Activated CD4-positive, alpha-beta memory T cell treated with anti-CD3 and anti-CD28 coated beads for 36 hours (primary cell): ENCODE data around the gene PLXNA2. TPM values are rescaled to one million over a fixed set of nuclear protein-coding genes. Genes with fewer than 3 reads are reported as not detected.

Experiments
- CTCF ChIA-PET: fragments of 350-600 bp; sonication (Branson Sonifier 250); formaldehyde crosslinking; loops from one replicate; lab custom pipeline; 2021; ENCODE audit warnings: antibody characterized with exemption, inconsistent platforms; lab: Charles Lee
- POLR2A ChIA-PET: fragments of 350-600 bp; sonication (Branson Sonifier 250); formaldehyde crosslinking; loops from one replicate; lab custom pipeline; 2021; ENCODE audit warnings: antibody characterized with exemption; lab: Charles Lee
- DNase-seq: peaks from one replicate; pipeline ENCODE4 v3.0.0-alpha.2; 2020
- H3K27ac Mint-ChIP-seq: one replicate; pipeline ENCODE4 v1.8.0; 2021; ENCODE audit warnings: mixed read lengths
- H3K27me3 Mint-ChIP-seq: one replicate; pipeline ENCODE4 v1.8.0; 2021; ENCODE audit warnings: mixed read lengths
- H3K36me3 Mint-ChIP-seq: one replicate; pipeline ENCODE4 v1.8.0; 2021; ENCODE audit warnings: mixed read lengths
- H3K4me1 Mint-ChIP-seq: one replicate; pipeline ENCODE4 v1.8.0; 2021; ENCODE audit warnings: low read depth, mixed read lengths
- H3K4me3 Mint-ChIP-seq: one replicate; pipeline ENCODE4 v1.8.0; 2021; ENCODE audit warnings: mild to moderate bottlenecking, mixed read lengths
- H3K9me3 Mint-ChIP-seq: one replicate; pipeline ENCODE4 v1.8.0; 2021; ENCODE audit warnings: mixed read lengths
- intact Hi-C: fragments of 100-400 bp; cut with micrococcal nuclease; formaldehyde crosslinking; loops from one replicate; pipeline ENCODE4 v1.15.1; 2023
- total RNA-seq, 2 experiments: library from RNA; stranded (reverse); gene quantifications; one replicate each; pipeline ENCODE4 v1.2.3, GENCODE V29; 2021

The PLXNA2 gene
- total RNA-seq, 2 experiments from 2014 or later = 0.29 to 0.34 TPM

DNA sequence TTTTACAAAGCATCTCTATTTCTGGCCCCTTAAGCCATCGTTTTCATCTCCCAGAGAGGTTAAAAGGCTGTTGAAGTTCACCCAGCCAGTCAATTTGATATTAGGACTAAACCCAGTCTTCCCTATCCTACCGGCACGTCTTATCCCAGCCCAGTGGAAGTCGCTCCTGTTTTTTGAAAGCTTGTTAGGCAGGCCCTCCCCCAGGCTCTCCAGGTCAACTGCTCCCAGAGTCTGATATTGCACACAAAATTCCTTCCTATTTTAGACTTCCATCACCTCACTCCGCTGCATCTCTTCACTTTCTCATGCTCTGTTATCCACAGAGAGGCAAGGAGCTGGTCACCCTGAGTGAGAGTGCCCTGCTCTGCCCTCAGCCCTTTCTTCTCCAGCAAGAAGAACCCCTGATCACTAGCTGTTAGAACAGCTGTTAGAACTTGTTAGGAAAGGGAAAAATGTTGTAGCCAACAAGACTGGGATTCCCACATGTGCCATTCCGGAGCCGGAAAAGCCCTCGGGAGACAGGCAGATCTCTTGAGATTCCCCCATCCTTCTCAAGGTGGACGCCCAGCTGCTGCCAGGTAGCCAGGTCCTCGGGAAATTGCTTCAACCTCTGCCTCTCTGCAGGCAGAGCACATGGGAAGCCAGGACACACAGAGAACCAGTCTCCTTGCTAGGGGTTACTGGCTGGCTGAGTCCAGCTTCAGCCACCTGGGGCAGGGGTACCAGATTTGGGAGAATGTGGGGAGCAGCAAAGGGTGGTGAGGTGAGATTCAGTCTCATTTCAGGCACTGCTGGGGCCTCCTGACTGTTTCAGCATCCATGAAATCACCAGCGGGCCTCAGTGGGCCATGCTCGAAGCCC lies 25.7 kb downstream of the PLXNA2 start:
- Mint-ChIP-seq H3K36me3 (no peaks in the 10 kb centered on the region), H3K27ac (no peak overlapping the region), H3K4me3 (no peak overlapping the region), H3K9me3 (no peaks in the 10 kb centered on the region), H3K4me1 (no peaks in the 10 kb centered on the region), H3K27me3 (peaks cover 2% of the 10 kb centered on the region)
- ChIA-PET POLR2A (no interaction called here), CTCF (no interaction called here)
- DNase-seq = no peak
- intact Hi-C loops = no loop called here

GRCh38 chr1:208217781-208218180 lies 26.4 kb downstream of the PLXNA2 start:
- ChIA-PET CTCF (interaction anchor here (0.9 kb wide), 1 partner anchor 27 kb away, joined by 3 read pairs; no protein-coding TSS in a partner anchor), POLR2A (no interaction called here)
- Mint-ChIP-seq H3K9me3 (no peaks in the 10 kb centered on the region), H3K4me3 (no peak overlapping the region), H3K36me3 (no peaks in the 10 kb centered on the region), H3K27me3 (peaks cover 2% of the 10 kb centered on the region), H3K4me1 (no peaks in the 10 kb centered on the region), H3K27ac (no peak overlapping the region)
- DNase-seq = no peak
- intact Hi-C loops = no loop called here

DNA sequence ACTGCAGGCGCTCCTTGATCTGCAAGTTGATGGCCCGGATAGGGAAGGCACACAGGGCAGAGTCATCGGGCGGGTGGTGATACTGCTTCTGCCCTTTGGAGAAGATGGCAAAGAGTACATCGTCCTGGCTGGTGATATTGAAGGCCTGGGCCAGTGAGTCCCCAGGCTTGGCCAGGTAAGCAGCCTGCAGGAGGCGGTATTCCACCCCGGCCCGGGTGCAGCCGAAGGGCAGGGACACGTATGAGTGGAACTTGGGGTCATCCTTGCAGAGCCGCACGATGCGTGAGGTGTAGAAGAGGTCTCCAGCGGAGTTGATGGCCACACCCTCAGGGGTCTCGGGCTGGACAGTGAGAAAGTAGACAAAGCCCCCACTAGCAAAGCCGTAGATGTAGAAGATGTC lies 27.4 kb downstream of the PLXNA2 start:
- Mint-ChIP-seq H3K27me3 (peaks cover 2% of the 10 kb centered on the region), H3K4me3 (no peak overlapping the region), H3K9me3 (no peaks in the 10 kb centered on the region), H3K4me1 (no peaks in the 10 kb centered on the region), H3K27ac (no peak overlapping the region), H3K36me3 (no peaks in the 10 kb centered on the region)
- ChIA-PET POLR2A (no interaction called here), CTCF (no interaction called here)
- no peak for DNase-seq
- intact Hi-C loops = no loop called here

DNA sequence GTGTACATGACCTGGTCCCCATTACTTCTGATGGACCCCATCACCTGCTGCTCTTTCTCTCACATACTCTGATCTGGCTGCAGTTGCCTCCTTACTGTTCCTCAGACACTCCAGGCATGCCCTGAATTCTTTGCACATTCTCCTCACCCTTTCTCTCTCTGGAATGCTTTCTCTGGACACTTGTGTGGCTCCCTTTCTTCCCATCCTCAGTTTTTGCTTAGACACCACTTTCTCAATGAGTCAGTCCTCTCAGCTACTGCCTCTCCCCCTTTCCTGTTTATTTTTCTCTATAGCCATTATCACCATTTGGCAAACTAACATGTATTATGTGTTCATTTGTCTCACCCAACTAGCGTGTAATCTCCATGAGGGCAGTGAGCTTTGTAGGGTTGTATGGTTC lies 28.1 kb downstream of the PLXNA2 start:
- intact Hi-C loops = no loop called here
- no peak for DNase-seq
- H3K36me3 Mint-ChIP-seq = no peaks in the 10 kb centered on the region
- ChIA-PET POLR2A (no interaction called here), CTCF (interaction anchor here (0.9 kb wide), 1 partner anchor 29 kb away, joined by 3 read pairs; no protein-coding TSS in a partner anchor)
- H3K9me3 Mint-ChIP-seq = no peaks in the 10 kb centered on the region
- no peak overlapping the region for H3K4me3 Mint-ChIP-seq
- no peaks in the 10 kb centered on the region for H3K4me1 Mint-ChIP-seq
- H3K27ac Mint-ChIP-seq = no peak overlapping the region
- H3K27me3 Mint-ChIP-seq = peaks cover 1% of the 10 kb centered on the region

GRCh38 chr1:208215393-208215792 lies 28.8 kb downstream of the PLXNA2 start:
- H3K27me3 Mint-ChIP-seq = peaks cover 1% of the 10 kb centered on the region
- ChIA-PET POLR2A (no interaction called here), CTCF (interaction anchor here (0.9 kb wide), 1 partner anchor 29 kb away, joined by 3 read pairs; no protein-coding TSS in a partner anchor)
- DNase-seq = no peak
- no peak overlapping the region for H3K4me3 Mint-ChIP-seq
- no peaks in the 10 kb centered on the region for H3K4me1 Mint-ChIP-seq
- H3K36me3 Mint-ChIP-seq = no peaks in the 10 kb centered on the region
- intact Hi-C loops = no loop called here
- H3K27ac Mint-ChIP-seq = no peak overlapping the region
- H3K9me3 Mint-ChIP-seq = no peaks in the 10 kb centered on the region

DNA sequence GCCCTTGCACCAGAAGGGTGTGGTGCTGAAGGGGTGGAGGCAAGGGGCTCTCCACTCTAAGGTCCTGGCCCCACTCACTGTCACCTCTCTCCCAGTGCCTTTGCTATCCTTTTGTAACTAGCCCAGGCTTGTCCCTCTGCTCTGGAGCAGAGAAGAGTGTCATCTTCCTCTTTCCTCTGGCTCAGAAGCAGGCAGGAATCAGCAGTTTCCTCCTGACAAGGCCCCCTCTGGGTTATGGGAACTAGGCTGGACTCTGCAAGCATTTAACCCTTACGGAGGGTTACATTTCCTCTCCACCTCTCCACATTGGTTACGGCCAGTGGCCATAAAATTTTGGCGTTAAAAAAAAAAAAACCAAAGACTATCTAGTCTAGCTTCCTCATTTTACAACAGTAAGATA lies 30.4 kb downstream of the PLXNA2 start:
- peaks cover 1% of the 10 kb centered on the region for H3K27me3 Mint-ChIP-seq
- no peaks in the 10 kb centered on the region for H3K4me1 Mint-ChIP-seq
- H3K9me3 Mint-ChIP-seq = no peaks in the 10 kb centered on the region
- CTCF ChIA-PET = interaction anchor here (1.9 kb wide), 1 partner anchor 31 kb away, joined by 6 read pairs; the partner anchor contains the start of gene PLXNA2
- POLR2A ChIA-PET = no interaction called here
- no peak overlapping the region for H3K4me3 Mint-ChIP-seq
- no peak overlapping the region for H3K27ac Mint-ChIP-seq
- intact Hi-C loops = no loop called here
- no peak for DNase-seq
- no peaks in the 10 kb centered on the region for H3K36me3 Mint-ChIP-seq

- ChIA-PET POLR2A (no interaction called here), CTCF (interaction anchor here (0.6 to 1.9 kb wide), 2 partner anchors 31 to 81 kb away, joined by 3 to 6 read pairs; partner anchors contain the start of gene PLXNA2)
- Mint-ChIP-seq H3K4me3 (no peak overlapping the region), H3K9me3 (no peaks in the 10 kb centered on the region), H3K36me3 (no peaks in the 10 kb centered on the region), H3K4me1 (no peaks in the 10 kb centered on the region), H3K27ac (no peak overlapping the region), H3K27me3 (peaks cover 1% of the 10 kb centered on the region)
- no peak for DNase-seq
- intact Hi-C loops = no loop called here
These were observed 31.3 kb downstream of the PLXNA2 start for GRCh38 chr1:208212893-208213292.

DNA sequence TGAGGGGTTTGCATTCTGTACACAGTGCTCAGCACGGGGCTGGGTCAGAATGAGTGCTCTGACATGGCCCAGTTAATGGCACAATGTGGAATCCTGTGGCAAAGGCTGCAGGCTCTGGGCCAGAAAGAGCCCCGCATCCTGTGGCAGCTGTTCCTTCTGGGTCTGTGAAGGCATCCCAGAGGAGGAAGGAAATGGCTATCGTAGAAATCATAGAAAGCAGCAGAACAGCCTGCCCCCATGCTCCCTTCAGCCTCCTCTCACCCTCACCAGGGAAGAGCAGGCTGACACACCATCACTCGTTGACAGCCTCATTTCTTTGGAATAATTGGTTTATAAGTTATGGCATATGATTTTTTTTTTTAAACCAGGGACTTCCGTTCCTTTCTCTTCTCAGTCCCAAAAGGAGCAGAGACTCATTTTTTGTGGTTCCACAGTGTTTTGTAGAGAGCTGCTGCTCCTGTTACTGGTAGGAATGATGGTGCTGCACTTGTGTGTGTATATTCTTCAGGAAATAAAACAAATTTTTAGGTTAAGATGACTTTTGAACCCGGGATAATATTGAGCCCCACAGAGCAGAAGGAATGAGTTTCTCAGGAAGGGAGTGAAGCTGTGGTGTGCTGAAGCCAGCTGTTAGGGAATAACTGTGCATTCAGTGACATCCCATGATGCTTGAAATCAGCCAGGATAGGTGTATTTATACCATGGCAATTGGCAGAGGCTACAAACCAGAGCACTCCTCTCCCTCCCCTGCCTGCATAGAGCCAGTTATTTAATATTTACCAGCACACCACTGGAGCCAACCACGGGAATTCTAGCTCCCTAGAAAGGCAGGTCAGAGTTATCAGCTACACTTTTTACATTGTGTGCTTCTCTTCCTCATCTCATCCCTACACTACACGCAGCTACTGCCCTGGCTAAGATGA lies 32.0 kb downstream of the PLXNA2 start:
- no peaks in the 10 kb centered on the region for H3K36me3 Mint-ChIP-seq
- intact Hi-C loops = no loop called here
- no peaks in the 10 kb centered on the region for H3K9me3 Mint-ChIP-seq
- H3K27me3 Mint-ChIP-seq = peaks cover 1% of the 10 kb centered on the region
- H3K4me1 Mint-ChIP-seq = no peaks in the 10 kb centered on the region
- no peak for DNase-seq
- ChIA-PET POLR2A (no interaction called here), CTCF (interaction anchor here (0.6 to 1.9 kb wide), 2 partner anchors 32 to 80 kb away, joined by 3 to 6 read pairs; partner anchors contain the start of gene PLXNA2)
- H3K27ac Mint-ChIP-seq = no peak overlapping the region
- H3K4me3 Mint-ChIP-seq = no peak overlapping the region

DNA sequence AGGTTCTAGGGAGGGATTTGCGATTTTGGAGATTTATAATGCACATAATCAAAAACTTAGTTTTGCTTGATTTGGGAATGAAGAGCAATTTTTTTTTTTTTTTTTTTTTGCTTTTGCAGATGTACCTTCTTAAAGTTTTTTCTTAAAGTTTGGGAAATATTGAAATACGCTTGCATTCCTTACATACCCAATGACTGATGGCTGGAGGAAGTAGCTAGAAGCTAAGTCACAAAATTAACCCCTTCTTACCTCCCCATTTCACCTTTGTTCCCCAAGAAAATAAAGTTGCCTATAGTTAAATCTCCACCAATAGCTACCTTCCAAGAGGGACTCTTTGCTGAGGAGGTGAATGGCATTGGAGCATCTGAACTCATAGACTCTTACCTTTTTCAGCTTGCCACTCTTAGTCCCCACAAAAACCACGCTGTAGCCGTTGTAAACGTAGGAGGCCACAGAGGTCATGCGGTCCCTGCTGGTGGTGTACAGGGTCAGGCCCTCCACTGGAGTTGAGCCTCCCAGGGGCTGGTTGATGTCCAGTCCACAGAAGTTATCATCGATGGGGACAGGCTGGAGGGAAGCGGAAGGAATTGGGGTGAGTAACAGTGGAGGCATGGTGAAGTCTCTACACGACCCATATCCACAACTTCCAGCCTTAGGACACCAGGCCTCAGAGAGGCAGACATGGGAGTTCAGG lies 34.1 kb downstream of the PLXNA2 start:
- no peak for DNase-seq
- Mint-ChIP-seq H3K27ac (no peak overlapping the region), H3K9me3 (no peaks in the 10 kb centered on the region), H3K27me3 (peaks cover 1% of the 10 kb centered on the region), H3K4me1 (no peaks in the 10 kb centered on the region), H3K36me3 (no peaks in the 10 kb centered on the region), H3K4me3 (no peak overlapping the region)
- POLR2A ChIA-PET = no interaction called here
- intact Hi-C loops = no loop called here
- CTCF ChIA-PET = no interaction called here

- no peaks in the 10 kb centered on the region for H3K36me3 Mint-ChIP-seq
- H3K9me3 Mint-ChIP-seq = no peaks in the 10 kb centered on the region
- intact Hi-C loops = no loop called here
- H3K4me3 Mint-ChIP-seq = no peak overlapping the region
- ChIA-PET POLR2A (no interaction called here), CTCF (no interaction called here)
- H3K27ac Mint-ChIP-seq = no peak overlapping the region
- peaks cover 1% of the 10 kb centered on the region for H3K27me3 Mint-ChIP-seq
- no peak for DNase-seq
- H3K4me1 Mint-ChIP-seq = no peaks in the 10 kb centered on the region
These were observed 34.9 kb downstream of the PLXNA2 start for GRCh38 chr1:208209286-208209685.

- H3K27me3 Mint-ChIP-seq = peaks cover 1% of the 10 kb centered on the region
- H3K4me3 Mint-ChIP-seq = no peak overlapping the region
- intact Hi-C loops = no loop called here
- H3K27ac Mint-ChIP-seq = no peak overlapping the region
- no peaks in the 10 kb centered on the region for H3K36me3 Mint-ChIP-seq
- no peak for DNase-seq
- ChIA-PET POLR2A (no interaction called here), CTCF (no interaction called here)
- no peaks in the 10 kb centered on the region for H3K4me1 Mint-ChIP-seq
- H3K9me3 Mint-ChIP-seq = no peaks in the 10 kb centered on the region
These were observed 36.1 kb downstream of the PLXNA2 start for GRCh38 chr1:208208132-208208487.
